WTC11 (cell line): Measurements from ENCODE around the gene C3orf49.

Experiments
- CBFB ChIP-seq: sonication (generic); formaldehyde crosslinking; IDR thresholded peaks from 2 replicates; pipeline ENCODE4 v1.8.1; 2022; ENCODE audit warnings: mild to moderate bottlenecking, low read depth, missing genetic modification reagents
- CREM ChIP-seq: sonication (generic); formaldehyde crosslinking; IDR thresholded peaks from 2 replicates; pipeline ENCODE4 v1.8.1; 2022; ENCODE audit warnings: mild to moderate bottlenecking, missing genetic modification reagents, moderate library complexity
- CTCF ChIP-seq: fragments of 200-600 bp; IDR thresholded peaks from 2 replicates; pipeline ENCODE4 v1.8.0; 2022; ENCODE audit warnings: antibody characterized with exemption
- GABPB1 ChIP-seq: sonication (generic); formaldehyde crosslinking; IDR thresholded peaks from 2 replicates; pipeline ENCODE4 v1.8.1; 2023; ENCODE audit warnings: mild to moderate bottlenecking, missing genetic modification reagents
- IRF1 ChIP-seq: sonication (generic); formaldehyde crosslinking; IDR thresholded peaks from 2 replicates; pipeline ENCODE4 v1.8.0; 2023; ENCODE audit warnings: missing genetic modification reagents
- KAT7 ChIP-seq: sonication (generic); formaldehyde crosslinking; IDR thresholded peaks from 2 replicates; pipeline ENCODE4 v1.8.1; 2023; ENCODE audit warnings: missing genetic modification reagents, mild to moderate bottlenecking, borderline replicate concordance
- MAX ChIP-seq: sonication (generic); formaldehyde crosslinking; IDR thresholded peaks from 2 replicates; pipeline ENCODE4 v1.8.0; 2022; ENCODE audit warnings: mild to moderate bottlenecking, missing genetic modification reagents
- SOX15 ChIP-seq: fragments of 250-450 bp; sonication (Bioruptor Pico); IDR thresholded peaks from 2 replicates; pipeline ENCODE4 v1.9.0; 2021; ENCODE audit warnings: mild to moderate bottlenecking
- TEAD1 ChIP-seq: sonication (generic); formaldehyde crosslinking; IDR thresholded peaks from 2 replicates; pipeline ENCODE4 v1.8.0; 2022; ENCODE audit warnings: mild to moderate bottlenecking, missing genetic modification reagents
- USF2 ChIP-seq: sonication (generic); formaldehyde crosslinking; IDR thresholded peaks from 2 replicates; pipeline ENCODE4 v1.8.1; 2023; ENCODE audit warnings: mild to moderate bottlenecking, missing genetic modification reagents, moderate library complexity
- ZBTB21 ChIP-seq: sonication (generic); formaldehyde crosslinking; IDR thresholded peaks from 2 replicates; pipeline ENCODE4 v1.8.1; 2023; ENCODE audit warnings: mild to moderate bottlenecking, missing genetic modification reagents, borderline replicate concordance

- TF ChIP-seq IRF1 (no peak), CBFB (CRISPR knock-in tag) (no peak), CREM (CRISPR knock-in tag) (no peak), SOX15 (CRISPR knock-in tag) (no peak), CTCF (no peak), MAX (CRISPR knock-in tag) (no peak), USF2 (CRISPR knock-in tag) (no peak), TEAD1 (CRISPR knock-in tag) (no peak), ZBTB21 (CRISPR knock-in tag) (no peak), GABPB1 (no peak), KAT7 (CRISPR knock-in tag) (no peak)
These were observed 45.2 kb downstream of the C3orf49 start for GRCh38 chr3:63864008-63864964.
